Measurements from ENCODE around the gene XRCC5.

The XRCC5 gene

DNA sequence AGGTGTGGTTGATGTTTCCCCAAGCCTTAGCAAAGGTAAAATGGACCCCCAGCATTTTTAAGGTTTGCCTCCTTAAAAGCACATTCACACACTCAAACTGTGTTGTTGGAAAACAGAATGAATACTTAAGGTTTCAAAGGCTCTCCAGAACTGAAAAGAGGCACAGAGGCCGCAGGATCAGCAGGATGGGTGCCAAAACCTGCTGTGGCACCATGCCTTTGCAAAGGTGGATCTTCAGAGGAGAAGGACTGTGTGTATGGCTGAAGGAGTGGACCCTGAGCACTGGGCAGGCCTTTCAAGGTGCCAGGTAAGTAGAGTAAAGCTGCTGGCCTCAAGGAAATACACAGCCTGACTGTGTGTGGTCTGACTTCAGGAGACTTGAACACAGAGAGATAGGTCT is 127.3 kb downstream of the XRCC5 start:
- DNase-seq = no peak

- no peak for DNase-seq
Measured at GRCh38 chr2:216242365-216242764, 133.2 kb downstream of the XRCC5 start.

DNA sequence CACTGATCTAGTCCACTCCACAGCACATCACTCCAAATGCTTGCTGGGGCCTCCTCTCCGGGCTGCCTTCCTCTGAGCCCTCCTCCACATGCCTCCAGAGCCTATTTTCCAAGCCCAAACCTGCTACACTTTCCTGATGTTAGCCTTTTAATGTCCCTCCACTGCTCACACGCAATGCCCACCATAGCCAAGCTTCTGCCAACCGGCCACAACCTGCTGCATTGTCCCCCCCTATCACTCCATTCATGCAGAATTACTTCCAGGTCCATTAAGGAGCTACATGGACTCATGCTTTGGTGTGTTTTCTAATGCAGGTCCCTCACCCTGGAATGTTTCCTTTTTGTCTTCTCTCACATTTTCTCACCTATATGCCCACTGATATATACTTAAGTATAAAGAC is 133.9 kb downstream of the XRCC5 start:
- DNase-seq = no peak

DNA sequence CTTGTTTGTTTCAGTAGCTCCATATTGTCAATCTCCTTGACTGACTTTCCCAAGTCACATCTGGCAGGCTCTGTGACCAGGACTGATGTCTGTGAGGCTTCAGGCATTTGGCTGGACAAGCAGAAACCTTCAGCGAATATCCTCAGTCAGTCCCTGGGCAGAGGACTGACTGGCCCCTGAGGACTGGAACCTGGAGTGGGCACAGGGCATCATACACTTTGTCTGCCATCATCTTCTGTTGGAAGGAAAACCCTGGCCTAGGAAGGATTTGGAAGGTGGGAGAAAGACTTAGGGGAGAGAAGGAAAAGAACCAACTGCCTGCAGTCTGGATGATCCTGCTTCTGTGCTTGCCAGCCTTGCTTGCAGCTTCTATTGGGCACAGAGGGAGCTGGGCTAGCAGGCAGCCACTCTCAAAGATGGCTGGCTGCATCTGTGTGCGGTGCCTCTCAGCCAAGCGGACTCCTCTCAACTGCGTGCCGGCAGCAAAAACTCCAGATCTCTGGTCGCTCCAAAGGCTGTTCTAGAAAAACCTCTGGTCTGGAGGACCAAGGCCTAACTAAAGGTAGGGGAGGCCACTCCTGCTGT is 136.3 kb downstream of the XRCC5 start:
- no peak for DNase-seq

DNA sequence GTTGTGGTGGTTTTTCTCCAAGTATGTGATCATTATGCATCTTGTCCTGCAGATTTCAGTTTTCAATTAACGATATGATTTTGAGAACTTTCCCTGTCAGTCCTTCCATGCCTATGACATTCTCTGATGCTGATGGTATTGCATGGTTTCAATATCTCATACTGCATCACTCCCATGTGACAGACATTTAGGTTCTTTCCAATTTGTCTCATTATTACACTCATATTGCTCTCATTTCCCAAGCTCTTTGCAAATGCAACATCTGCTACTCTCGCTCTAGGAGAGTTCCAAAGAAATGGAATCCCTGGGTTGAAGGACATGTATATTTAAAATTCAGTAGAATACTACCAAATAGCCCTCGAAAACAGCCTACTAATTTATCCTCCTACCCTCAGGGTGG is 137.6 kb downstream of the XRCC5 start:
- DNase-seq = no peak

All from NCI-H2029 treated with DMSO at 0.1 percent for 48 hours (cell line).